HEK293T (cell line): ENCODE results near the gene LTN1.

ENCODE experiments used
- BHLHE40 ChIP-seq: fragments of 450-650 bp; IDR thresholded peaks from 2 replicates; pipeline ENCODE4 v1.6.1; 2016; ENCODE audit warnings: mild to moderate bottlenecking, moderate library complexity, borderline replicate concordance
- ELF4 ChIP-seq: fragments of 450-650 bp; IDR thresholded peaks from 2 replicates; pipeline ENCODE4 v1.6.1; 2017; ENCODE audit warnings: antibody characterized with exemption
- FOXA1 ChIP-seq: fragments of 450-650 bp; IDR thresholded peaks from 2 replicates; pipeline ENCODE4 v1.6.1; 2016; ENCODE audit warnings: mild to moderate bottlenecking
- FOXK2 ChIP-seq: fragments of 450-650 bp; IDR thresholded peaks from 2 replicates; pipeline ENCODE4 v1.6.1; 2016; ENCODE audit warnings: mild to moderate bottlenecking
- FOXM1 ChIP-seq: fragments of 450-650 bp; IDR thresholded peaks from 2 replicates; pipeline ENCODE4 v1.6.1; 2017; ENCODE audit warnings: mild to moderate bottlenecking, borderline replicate concordance
- L3MBTL2 ChIP-seq: fragments of 450-650 bp; conservative IDR thresholded peaks from 2 replicates; pipeline ENCODE4 v1.6.1; 2016; ENCODE audit warnings: mild to moderate bottlenecking
- LEF1 ChIP-seq: fragments of 450-650 bp; IDR thresholded peaks from 2 replicates; pipeline ENCODE4 v1.6.1; 2017; ENCODE audit warnings: mild to moderate bottlenecking, borderline replicate concordance
- NFRKB ChIP-seq: fragments of 450-650 bp; IDR thresholded peaks from 2 replicates; pipeline ENCODE4 v1.6.1; 2016; ENCODE audit warnings: mild to moderate bottlenecking, moderate library complexity
- SP1 ChIP-seq: fragments of 450-650 bp; IDR thresholded peaks from 2 replicates; pipeline ENCODE4 v1.6.1; 2017
- TARDBP ChIP-seq: fragments of 450-650 bp; IDR thresholded peaks from 2 replicates; pipeline ENCODE4 v1.6.1; 2016

DNA sequence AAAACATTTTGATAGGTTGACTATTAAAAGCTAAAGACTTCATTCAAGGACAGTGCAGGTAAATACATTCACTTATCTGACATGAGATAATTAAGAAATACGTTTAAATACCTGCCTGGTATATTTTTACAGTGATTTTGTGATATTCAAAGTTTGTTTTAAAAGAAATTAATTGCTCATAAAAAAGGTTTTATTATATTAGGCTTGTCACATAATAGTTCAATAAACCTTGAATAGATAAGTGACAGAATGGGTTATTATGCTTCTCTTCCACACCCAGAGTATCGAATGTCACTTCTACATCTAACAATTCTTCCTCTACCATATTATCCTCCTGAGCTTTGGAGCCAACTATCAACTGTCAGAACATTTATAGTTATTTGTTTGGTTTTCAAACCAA is 60.0 kb downstream of the LTN1 start:
- TF ChIP-seq ELF4 (no peak), FOXM1 (no peak), TARDBP (no peak), FOXA1 (no peak), L3MBTL2 (no peak), FOXK2 (no peak), SP1 (no peak), BHLHE40 (no peak), NFRKB (no peak), LEF1 (no peak)
